Measurements from ENCODE around the gene RPGR.

DNA sequence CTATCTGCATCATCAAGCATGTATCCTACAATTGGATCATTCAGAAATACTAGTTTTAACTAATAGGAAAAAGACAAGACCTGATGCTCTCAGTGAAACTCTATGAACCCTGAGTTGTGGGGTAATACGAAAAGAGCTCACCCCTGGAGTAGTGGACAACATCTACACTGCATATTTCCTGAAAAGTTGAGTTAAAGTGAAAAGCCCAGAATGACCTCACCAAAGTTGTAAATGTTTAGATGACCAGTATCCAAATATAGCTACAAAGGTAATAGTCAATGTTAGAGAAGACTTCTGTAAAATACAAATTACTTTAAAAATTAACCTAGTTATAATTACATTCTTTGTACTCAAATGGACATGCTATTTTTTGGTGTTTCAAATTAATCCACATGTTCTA is 53.9 kb downstream of the RPGR start:
- no peak for TF ChIP-seq POLR2A (IDR thresholded peaks at IDR 0.05; ENCODE audit: low read depth, low read length)
- no peak for TF ChIP-seq TAF1 (IDR thresholded peaks at IDR 0.05; ENCODE audit: low read depth, low read length)
- TF ChIP-seq POLR2AphosphoS5 (IDR thresholded peaks at IDR 0.05; ENCODE audit: low read depth, low read length) = no peak
- no peak for TF ChIP-seq POU2F2 (IDR thresholded peaks at IDR 0.05; ENCODE audit: low read depth, low read length)
